GM21786 (cell line): ENCODE measurements around the gene ECEL1.
A peak's percentile ranks its signal among the peaks of the same experiment; 100 is the strongest.
"Not testable (repeated sequence)": the region's sequence is repeated elsewhere in the genome, so short reads cannot be mapped to it uniquely, and the experiment has no call there.

Source experiments
- ATAC-seq: cut with Tn5 transposase; IDR thresholded peaks from one replicate; pipeline ENCODE4 v1.9.1; 2021; ENCODE audit not compliant: unreplicated experiment

ECEL1 gene

DNA sequence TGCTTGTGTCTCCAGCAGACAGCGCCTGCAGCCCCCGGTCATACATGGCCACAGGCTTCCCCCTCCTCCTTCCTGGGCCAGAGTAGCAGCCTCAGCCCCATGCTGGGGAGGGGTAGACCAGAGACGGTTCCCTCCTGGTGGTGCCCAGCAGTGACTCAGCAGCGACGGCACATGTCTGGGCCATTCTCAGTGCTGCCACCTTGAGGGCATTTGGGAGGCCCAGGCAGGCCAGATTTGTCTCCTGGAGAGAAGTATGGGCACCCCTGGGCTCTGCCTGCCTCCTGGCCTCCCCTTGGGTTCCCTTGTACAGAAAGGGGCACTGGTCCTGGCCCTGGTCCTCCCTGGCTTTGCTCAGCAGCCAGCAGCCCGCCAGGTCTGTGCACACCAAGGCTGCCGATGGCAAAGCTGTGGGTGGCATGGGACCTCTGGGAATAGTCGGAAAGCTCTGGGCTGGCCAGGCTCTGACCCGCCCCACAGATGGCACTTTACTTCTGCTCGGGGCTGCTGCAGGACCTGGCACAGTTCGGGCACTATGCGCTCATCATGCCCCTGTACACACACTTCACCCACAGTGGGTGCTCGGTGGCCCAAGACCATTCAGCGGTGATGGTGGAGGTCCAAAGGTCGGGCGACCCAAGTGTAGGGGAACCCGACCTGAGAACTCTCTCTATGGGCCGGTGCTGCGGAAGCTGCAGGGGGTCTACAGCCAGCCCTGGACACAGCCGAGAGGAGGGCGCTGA lies 43.1 kb downstream of the ECEL1 start:
- ATAC-seq: no peak

DNA sequence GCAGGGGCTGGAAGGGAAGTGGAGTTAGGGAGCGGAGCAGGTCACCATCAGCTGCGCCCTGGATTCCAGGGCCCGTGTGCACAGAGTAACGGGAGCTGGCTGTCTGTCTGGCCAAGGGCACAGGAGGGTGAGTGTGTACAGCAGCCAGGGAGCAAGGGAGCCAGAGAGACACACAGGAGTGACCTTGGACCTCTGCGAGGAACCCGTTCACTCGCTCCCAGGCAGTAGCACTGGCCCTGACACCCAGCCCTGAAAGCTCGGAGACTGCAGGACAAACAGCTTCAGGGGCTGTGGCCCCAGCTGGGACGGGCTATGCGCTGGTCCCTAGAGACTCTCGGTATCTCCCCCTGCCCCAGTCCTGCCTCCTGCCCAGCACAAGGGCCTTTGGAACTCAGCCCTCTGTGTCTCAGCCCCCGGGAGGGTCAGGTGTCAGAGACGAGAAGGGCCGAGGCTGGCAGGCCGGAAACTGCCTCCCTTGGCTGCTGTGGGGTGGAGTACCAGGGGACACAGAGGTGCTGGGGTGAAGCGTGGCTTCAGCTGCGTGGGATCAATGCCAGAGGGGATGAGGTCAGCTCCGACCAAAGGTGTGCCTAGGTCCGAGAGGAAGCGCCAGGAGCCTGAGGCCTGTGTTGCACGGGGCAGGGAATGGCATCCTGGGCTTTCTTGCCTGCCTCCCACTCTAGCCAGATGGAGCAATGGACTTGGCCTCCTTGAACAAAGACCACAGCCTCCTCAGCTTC lies 43.8 kb downstream of the ECEL1 start:
- not testable (repeated sequence) for ATAC-seq

DNA sequence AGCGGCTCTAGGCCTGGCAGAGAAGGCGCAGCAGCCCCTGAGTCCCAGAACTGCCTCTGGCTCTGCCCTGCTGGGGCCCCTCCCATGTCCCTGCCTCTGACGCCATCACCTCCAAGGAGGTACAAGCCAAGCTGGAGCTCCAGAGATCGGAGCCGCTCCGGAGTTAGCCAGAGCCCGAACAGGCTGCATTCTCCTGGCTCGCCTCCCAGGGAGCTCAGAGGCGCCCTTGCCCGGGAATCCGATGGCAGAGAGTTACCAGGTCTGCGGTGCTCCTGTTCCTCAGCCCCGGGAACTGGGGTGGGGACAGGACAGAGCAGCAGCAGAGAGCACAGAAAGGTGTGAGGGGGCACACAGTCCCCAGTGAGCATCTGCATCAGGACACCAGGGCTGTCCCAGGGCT lies 44.6 kb downstream of the ECEL1 start:
- not testable (repeated sequence) for ATAC-seq

DNA sequence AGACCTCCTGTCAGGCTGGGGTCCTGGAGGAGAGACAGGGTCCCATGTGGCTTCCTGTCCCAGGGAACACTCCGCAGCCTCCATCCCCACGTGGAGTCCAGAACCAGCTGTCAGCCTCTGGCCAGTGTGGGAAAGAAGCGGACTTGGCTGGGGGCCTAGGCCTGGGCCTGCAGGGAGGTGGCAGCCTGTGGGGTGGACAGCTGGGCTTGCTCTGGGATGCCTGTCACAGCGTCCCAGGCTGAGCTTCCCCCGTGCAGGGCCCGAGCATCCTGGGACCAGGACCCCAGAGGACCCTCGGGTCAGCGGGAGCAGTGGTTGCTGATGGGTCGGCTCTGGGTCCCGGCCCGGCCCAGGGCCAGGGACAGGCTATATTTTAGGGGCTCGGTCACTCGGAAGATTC lies 45.2 kb downstream of the ECEL1 start:
- ATAC-seq: not testable (repeated sequence)

DNA sequence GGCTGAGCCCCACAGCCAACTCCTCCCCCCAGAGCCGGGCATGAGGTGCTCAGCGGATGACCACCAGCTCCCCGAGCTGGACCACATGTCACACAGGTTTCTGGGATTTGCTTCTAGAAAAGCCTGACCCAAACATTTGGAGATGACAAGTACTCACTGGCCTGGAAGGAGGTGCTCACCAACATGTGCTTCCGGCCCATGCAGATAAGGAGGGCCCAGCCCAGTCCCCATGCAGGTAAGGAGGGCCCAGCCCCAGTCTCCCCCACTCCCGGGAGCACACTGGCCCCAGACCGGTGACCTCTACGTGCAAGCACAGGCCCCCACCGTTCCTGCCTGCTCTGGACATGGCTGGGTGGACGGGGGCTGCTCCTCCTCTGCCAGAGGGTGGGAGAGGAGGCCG lies 45.7 kb downstream of the ECEL1 start:
- ATAC-seq: not testable (repeated sequence)

DNA sequence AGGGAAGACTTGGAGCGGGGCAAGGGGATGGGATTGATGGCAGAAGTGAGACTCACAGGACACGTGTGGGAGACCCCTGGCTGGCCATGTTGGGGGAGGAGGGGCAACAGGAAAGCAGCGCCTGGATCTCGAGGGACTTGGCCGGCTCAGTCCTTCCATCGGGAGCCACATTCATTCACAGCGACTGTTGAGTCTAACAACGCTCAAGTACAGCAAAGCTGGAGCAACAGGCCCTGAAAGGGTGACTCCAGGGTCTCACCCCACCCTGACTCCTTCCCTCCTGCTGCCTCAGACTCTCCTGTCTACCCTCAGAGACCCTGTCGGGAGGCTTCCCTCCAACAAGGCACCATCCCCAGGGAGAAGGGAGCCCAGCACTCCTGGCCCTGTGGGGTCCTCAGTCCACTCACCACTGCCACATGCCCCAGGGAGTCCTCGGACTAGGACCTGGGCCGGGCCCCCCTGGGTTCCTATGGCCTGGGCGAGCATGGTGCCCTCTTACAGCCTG lies 46.4 kb downstream of the ECEL1 start:
- no peak for ATAC-seq

DNA sequence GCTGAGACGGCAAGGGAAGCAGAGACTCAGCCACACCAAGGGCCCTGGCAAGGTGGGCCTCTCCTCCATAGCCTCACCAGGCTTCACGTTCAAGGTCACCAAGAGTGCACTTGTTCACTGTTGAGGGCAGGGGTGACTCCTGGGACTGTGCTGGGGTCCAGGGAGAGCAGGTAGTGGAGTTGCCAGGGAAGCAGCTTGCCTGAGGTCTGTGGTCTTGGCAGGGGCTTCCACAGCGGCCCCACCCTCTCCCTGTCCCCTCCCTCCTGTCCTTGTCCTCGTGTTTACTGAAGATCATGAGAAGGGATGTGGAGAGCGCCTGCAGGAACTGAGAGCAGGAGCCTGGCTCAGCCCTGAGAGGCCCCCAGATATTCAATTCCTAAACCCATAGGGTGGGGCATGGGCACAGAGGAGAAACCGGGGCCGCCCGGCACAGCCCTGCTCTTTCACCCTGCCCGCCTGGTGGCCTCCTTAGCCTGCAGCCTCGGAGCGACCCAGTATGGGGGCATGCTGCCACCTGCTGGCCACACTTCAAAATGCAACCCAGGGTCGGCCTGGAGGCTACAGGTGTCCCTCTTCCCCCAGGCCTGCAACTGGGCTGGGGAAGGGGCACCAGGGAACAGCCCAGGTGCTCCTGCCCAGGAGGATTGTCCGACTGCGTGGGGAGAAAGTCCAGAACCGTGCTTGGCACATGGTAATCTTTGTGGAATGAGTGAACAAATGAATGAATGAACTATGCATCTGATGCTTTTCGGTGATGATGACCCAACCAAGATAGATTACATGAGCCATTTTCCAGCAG lies 47.2 kb downstream of the ECEL1 start:
- ATAC-seq: peak; percentile 79

DNA sequence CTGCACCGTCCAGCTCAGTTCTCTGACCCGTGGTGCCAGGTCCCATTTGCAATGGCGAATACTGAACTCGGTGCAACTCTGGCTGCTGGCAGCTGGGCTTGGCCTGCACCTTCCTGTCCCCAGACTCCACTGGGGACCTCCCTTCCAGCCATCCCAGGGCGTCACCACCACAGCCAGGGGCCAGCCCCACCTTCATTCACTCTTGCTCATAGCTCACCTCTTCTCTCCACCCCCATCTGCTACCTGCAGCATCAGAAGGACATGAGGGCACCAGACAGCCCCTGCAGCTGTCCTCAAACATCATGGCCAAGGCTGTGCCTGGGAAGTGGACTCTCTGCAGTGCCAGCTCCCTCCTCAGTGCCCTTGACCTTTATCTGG lies 47.9 kb downstream of the ECEL1 start:
- ATAC-seq: no peak

DNA sequence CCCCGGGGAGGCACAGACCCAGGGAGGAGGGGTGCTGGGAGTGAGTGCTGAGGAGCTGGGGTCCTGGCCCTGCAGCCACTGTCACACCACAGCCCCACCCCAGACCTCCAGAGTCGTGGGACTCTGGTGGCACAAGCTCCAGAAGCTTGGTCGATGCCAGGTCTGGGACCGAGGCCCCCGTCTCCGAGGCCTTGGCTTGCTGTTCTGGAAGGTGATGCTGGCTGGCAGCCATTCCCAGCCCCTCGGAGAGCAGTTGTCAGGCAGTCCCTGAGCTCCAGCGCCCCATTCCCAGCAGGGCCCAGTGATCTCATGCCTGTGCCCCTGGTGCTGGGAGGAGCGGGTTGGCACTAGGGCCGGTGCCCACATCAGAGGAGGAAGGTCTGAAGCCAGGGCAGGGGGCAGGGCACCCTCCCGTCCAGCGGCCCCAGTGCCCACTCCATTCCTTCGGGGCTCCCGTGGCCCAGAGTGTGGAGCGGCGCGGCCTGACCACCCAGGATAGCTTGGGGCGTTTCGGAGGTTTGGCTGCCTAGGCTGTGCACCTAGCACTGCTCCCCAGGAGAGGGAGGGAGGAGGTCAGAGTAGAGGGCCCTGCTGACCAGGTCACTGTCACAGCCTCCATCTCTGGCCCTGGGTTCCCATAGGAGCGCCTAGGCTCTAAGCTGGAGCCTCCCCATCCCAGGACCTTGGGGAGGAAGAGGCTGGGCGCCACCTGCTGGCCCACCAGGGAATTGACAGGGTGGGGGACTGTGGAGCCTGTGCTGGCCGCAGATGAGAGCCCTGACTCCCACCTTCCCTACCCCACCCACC lies 48.5 kb downstream of the ECEL1 start:
- ATAC-seq: no peak

DNA sequence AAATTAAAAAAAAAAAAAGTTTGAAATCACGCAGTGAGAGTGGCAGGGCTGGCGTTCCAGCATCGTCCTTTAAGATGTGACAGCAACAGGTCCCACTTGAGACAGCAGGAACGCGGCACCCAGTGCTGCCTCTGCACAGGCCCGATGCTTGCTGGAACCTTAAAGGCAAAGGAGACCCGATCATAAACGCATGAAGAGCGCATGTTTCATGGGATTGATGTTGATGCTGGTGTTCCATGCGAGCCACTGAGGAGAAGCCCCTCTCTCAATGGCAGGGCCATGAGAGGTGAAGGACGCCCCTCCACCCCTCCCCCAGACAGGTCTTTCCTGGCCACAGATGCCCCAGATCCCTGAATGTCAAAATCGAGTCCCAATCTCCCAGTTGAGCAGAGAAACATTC lies 49.5 kb downstream of the ECEL1 start:
- ATAC-seq: no peak

DNA sequence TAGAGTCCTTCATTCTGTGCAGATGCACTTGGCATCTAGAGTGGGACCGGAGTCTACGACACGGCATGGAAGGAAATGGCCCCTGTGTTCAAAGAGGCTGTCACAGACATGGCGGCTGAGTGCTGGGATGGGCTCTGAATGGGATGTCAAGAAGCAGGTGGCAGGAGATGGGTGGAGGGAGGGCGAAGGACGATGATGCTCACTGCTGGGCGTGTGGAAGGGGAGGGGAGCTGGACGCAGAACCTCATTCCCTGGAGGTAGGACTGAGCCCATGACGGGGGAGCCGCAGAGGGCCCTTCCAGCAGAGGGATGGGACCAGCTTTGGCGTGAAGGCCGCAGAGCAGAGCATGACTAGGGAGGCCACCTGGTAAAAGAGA lies 50.5 kb downstream of the ECEL1 start:
- no peak for ATAC-seq

DNA sequence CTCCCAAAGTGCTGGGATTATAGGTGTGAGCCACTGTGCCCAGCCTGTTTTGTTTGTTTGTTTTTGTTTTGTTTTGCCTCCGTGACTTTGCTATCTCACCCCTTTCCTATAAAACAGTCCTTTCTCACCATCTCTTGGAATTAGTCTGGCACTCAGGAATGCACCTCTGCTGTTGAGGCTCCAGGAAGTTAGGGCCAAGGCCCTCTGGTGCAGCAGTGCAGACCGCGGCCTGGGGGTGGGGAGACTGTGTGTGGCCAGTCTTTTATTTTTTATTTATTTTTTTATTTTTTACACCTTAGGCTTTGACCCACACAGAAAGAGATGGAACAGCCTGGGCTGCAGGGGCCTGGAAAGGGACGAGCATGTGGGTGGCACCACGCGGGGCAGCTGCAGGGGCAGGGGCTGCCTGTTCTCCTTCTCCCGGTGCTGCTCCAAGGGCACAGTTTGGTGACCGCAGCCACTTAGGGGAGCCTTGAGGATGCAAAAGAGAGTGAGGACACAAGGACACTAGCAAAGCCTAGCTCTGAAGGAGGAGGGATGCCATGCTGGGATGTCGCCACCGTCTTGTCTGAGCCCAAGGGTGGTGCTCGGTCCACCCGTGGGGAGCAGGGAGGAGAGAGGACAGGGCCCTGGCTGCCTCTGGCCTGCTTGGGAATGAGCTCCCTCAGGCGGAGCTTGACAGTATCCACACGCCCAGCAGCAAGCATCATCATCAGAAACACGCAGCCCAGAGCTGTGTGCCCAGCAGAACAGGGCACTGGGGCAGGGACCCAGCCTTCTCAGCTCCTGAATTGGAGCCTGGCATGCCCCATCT lies 51.0 kb downstream of the ECEL1 start:
- no peak for ATAC-seq

DNA sequence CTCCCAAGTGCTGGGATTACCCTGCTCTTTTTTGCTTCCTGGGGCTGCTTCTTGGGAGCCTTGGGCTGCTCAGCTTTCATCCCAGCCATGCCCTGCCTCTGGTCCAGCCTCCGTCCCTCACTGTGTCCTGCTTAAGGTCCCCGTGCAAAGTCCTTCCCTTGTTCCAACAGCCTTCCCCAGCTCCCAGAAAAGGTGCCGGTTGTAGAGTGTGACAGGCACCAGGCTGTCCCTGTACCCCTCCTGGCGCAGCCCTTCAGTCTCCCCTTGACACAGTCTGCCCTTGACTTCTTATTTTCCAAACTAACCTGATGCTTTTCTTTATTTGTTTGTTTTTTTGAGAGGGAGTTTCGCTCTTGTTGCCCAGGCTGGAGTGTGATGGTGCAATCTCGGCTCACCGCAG lies 51.8 kb downstream of the ECEL1 start:
- no peak for ATAC-seq

DNA sequence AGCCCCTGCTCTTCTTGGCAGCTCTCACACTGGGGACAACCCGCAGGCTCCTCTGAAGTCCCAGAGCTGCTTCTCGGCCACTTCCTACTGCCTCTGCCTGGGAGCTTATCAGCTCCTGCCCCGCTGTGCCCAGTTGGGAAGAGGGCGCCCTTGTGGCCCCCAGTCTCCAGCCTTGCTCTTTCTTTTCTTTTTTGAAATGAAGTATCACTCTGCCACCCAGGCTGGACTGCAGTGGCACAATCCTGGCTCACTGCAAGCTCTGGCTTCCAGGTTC lies 52.3 kb downstream of the ECEL1 start:
- no peak for ATAC-seq

DNA sequence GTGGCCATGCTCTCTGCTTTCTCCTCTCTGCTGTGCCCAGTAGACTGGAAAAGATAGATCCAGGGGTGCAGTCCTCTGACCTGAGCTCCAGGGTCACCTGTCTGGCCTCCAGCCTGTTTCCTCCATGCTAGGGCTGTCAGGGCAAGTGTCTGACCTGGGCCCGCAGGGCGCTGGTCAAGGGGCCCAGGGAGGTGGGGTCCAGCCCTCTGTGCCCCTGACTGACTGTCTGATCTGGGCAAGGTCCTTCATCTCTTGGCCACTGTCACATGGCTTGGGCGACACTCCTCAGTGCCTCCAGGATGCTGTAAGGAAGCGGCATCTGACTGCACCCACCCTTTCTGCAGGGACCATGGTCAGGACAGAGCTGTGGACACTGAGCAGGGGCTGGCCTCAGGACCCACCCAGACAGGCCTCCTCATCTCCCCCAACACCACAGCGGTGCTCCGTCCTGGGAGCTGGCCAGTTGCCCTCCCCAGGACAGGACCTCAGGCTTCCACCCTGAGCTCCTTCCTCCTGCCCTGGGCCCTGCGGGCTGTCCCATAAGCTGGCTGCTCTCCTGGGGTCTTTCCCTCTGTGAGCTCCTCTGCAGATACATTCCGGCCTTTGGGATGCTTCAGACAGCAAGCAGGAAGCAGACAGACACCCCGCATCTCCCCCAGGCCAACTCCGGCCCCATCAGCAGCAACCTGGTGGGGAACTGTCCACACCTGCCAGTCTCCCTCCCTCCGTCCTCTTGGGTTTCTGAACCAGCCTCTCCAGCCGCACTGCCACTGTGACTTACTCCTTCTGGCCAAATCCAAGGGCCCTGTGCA lies 52.9 kb downstream of the ECEL1 start:
- ATAC-seq: no peak

DNA sequence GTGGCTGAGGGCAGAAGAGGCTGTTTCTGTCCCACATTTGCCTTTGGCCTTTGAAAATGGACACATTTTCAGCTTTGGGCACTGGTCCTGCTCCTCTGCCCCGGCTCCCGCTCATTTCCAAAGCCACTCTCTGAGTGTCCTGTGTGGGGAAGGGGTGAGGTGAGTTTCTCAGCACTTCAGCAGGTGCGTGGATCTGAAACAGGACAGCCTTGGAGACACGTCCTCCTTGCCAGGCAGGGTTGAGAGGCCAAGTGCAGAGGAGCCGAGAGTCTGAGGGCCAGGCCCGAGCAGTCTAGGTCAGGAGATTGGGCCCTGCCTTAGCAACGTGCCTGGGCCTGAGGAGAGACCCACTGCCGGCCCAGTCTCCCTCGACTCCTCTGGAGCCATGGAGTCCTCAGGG lies 53.5 kb downstream of the ECEL1 start:
- ATAC-seq: no peak

DNA sequence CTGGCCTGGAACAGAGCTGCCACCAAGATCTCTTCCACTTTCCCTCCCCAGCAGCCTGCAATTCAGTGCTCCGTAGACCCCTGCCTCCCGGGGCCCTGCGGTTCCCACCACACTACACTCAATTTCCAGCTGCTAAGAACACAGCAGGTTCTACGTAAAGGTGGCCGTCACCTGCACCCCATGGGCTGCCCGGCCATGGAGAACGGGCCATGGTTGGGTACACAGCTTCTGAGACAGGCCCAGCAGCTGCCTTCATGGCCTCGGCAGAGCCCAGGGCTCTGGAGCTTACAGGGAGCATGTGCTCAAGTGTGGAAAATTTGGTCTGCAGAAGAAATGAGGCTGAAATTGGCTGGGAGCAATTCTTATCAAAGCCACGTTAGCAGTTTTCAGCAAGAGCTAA lies 54.0 kb downstream of the ECEL1 start:
- ATAC-seq: not testable (repeated sequence)

DNA sequence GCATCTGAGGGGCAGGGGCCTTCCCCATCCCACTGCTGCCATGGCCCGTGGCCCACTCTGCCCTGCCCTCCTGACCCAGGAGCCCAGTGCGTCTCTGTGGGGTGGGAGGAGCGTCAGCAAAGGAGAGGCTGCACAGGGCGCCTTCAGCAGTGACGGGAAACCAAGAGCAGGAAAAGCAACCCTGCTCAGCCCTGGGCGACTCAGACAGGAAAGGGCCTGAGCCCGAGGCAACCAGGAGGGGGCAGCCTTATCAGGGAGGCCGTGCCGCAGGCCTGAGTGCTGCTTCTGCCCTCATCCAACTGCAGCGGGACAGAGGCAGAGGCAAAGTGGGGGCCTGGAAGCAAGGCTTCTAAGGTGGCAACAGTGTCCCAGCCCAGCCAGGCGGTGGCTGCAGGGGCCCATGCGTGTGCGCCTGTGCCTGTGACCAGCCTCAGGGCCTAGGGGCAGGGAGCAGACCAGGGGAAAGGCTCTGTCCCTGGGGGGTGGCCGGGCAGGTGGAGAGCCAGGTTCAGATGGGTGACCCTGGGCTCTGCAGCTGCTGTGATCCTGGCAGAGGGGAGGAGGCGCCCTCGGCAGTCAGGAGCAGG lies 54.9 kb downstream of the ECEL1 start:
- no peak for ATAC-seq
